GM19328 (cell line): ENCODE data around the gene CSRP3.

Experiments used
- ATAC-seq: cut with Tn5 transposase; IDR thresholded peaks from one replicate; pipeline ENCODE4 v1.9.1; 2021; ENCODE audit warnings: mild to moderate bottlenecking, moderate library complexity; ENCODE audit not compliant: unreplicated experiment

CSRP3 gene

GRCh38 chr11:19226378-19227195 lies 24.8 kb upstream of the CSRP3 start:
- no peak for ATAC-seq

- no peak for ATAC-seq
Observed at GRCh38 chr11:19225581-19225980, 23.8 kb upstream of the CSRP3 start.

GRCh38 chr11:19225123-19225522 lies 23.3 kb upstream of the CSRP3 start:
- no peak for ATAC-seq

DNA sequence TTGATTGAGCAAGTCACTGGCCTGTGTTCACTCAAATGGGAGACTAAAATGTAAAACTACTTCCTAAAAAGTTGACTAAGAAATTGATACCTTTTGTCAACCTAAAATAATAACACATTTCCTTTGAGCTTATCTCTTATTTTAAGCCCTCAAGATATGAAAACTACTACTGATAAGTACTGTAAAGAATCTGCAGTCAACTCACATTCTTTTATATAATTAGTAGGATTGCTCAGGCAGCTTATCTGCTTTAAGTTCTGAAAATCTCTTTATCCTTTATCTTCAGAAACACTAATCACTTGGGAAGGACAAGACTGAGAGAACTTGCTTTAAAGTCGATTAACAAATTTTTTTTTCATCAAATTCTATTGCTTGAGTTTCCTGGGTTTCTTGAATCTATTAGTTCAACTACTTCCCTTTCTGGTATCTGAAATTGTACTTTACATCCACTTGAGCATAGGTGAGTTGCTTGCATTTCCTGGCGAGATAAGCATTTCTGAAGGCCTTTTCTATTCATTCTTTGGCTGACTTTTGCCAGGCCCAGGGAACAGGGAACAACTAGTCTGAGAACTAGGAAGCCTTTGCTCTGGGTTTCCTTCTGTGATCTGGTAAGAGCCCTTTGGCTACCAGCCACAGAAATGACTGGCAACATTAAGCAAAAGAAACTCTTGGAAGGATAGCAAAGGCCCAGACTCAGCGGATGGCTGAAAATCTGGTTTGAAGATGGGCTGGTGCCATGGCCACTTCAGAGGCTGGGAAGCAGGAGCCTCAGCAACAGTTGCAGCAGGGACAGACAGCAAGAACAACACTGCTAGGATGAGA lies 19.3 kb upstream of the CSRP3 start:
- ATAC-seq, result no peak

GRCh38 chr11:19218786-19219460 lies 17.1 kb upstream of the CSRP3 start:
- ATAC-seq, result no peak

GRCh38 chr11:19218216-19218615 lies 16.4 kb upstream of the CSRP3 start:
- no peak for ATAC-seq

- ATAC-seq, result no peak
Observed at GRCh38 chr11:19216709-19217374, 15.1 kb upstream of the CSRP3 start.

DNA sequence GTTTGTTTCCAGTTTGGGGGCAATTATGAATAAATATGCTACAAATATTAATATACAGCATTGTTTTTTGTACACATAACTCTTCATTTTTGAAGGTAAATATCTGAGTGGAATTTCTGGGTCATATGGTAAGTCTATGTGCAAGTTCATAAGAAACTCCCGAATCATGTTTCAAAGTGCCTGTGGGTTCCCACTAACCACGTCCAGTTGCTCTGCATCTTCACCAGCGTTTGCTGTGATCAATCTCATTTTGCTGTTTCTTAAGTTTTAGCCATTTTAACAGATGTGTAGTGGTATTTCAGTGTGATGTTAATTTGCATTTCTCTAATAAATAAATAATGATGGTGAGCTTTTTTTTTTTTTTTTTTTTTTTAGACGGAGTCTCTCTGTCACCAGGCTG lies 14.2 kb upstream of the CSRP3 start:
- ATAC-seq, result no peak

- ATAC-seq, result no peak
Observed at GRCh38 chr11:19209617-19210370, 8.0 kb upstream of the CSRP3 start.

- no peak for ATAC-seq
Observed at GRCh38 chr11:19208959-19209546, 7.3 kb upstream of the CSRP3 start.

- no peak for ATAC-seq
Observed at GRCh38 chr11:19208181-19208580, 6.4 kb upstream of the CSRP3 start.

DNA sequence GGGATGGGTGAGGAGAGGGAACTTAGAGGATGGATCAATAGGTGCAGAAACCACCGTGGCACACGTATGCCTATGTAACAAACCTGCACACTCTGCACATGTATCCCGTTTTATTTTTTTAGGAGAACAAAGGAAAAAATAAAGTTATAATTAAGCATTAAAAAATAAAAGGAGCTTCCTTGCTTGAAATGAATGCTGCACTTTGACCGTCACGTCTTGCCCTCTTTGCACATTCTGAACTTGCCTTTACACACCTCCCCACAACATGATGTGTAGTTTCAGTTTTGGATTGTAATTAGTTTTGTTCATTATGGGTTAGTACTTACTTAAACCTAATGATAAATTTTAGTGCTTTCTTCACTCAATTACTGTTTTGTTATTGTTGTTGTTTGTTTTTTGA lies 3.1 kb upstream of the CSRP3 start:
- ATAC-seq, result no peak

DNA sequence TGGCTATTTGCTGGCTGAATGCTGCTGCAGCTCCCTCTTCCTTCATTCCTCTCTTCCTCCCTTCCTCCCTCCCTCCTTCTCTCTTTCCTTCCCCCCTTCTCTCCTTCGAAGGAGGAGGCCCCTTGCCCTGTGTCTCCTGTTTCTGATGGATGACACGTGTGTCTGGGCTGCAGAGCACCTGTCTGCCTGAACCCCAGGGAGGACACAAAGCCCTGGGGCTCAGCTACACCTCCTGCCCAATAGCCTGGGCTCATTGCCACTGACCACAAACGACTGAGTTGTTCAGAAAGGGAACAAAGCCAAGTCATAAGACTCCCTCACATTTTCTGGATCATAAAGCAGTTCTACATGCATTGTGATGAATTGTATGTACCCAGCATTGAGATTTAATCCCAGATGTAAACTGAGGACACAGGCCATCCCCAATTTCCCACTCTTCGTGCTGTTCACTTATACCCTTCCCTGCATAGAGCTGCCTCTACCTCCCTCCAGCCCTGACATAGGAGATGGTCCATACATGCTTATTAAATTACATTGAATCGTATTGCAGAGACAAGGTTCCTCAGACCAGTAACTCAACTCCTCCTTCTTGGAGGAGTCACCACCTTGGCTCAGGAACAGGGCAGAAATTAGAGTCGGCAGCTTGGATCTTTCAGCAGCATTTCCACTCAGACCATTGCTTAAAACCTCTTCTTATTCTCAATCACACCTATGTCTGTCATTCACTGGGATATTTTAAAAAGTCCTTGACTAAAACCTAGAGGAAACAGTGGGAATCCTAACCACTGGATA lies 1.2 kb downstream of the CSRP3 start:
- no peak for ATAC-seq

- no peak for ATAC-seq
Observed at GRCh38 chr11:19199771-19200170, 2.0 kb downstream of the CSRP3 start.

DNA sequence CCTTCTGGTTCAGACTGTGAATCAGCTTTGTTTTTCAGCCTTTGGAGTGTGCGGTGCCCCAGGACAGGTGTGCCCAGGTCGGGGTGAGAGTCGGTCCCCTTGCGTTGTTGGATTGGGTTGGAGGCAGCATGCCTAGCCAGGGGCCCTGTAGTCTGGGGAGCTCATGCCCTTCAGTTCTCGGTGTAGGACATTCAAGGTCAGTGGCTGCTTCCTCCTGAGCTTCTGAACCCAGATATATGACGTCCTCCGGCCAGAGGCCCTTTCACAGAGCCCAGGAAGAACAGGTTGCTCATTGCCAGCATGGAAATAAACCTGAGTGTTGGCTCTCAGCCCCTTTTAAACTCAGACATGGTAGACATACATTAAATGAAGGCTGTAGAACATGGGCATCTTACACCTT lies 2.7 kb downstream of the CSRP3 start:
- ATAC-seq, result no peak

DNA sequence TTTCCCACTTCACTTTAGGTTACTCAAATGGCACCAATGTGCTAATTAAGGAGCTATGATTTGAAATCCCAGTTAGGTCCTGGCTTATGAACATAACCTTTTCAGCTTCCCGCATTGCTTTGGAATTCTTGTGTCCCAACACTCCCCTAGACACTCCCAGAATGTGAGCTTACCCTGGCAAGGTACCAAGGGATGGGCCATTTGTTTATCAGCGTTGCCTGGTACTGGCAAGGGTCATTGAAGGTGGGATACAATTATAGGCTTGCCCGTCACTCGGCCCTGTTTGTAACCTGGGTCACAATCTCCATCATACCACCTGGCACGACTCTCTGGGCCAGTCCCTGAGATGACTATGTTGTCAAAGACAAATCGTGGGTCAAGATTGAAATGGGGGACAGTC lies 5.4 kb downstream of the CSRP3 start:
- ATAC-seq, result no peak

- no peak for ATAC-seq
Observed at GRCh38 chr11:19194620-19195308, 7.0 kb downstream of the CSRP3 start.

GRCh38 chr11:19193916-19194315 lies 7.9 kb downstream of the CSRP3 start:
- no peak for ATAC-seq
